Lung (tissue), 12 donors: ENCODE data around the gene MYO7A. TPM values are rescaled to one million over a fixed set of nuclear protein-coding genes. Genes with fewer than 3 reads are reported as not detected.

Experiments used
- ATAC-seq: fragments of 200-7000 bp; cut with Tn5 transposase; one replicate; pipeline ENCODE4 v1.9.1; 2020; ENCODE audit warnings: moderate number of reproducible peaks; ENCODE audit not compliant: insufficient read depth, low FRiP score
- DNase-seq, 3 donors: peaks; one replicate each; pipeline ENCODE4 v3.0.0-alpha.2; 2013 to 2017
- H3K27ac ChIP-seq, 2 donors: one replicate each; pipeline ENCODE4 v1.5.1; 2013; ENCODE audit warnings: mild to moderate bottlenecking in 2 of 2, moderate library complexity in 2 of 2, control low read depth in 1 of 2, inconsistent platforms in 1 of 2, low read depth in 1 of 2, low read length in 1 of 2
- H3K27me3 ChIP-seq, 3 donors: one replicate each; pipeline ENCODE4 v1.5.1; 2013; ENCODE audit warnings: low read length in 2 of 3; ENCODE audit not compliant: control insufficient read depth in 3 of 3, insufficient read depth in 3 of 3
- H3K36me3 ChIP-seq, 4 donors: one replicate each; pipeline ENCODE4 v1.5.1; 2013; ENCODE audit warnings: low read length in 4 of 4, mild to moderate bottlenecking in 1 of 4, moderate library complexity in 1 of 4; ENCODE audit not compliant: control insufficient read depth in 4 of 4, insufficient read depth in 4 of 4
- H3K4me1 ChIP-seq, 5 donors: one replicate each; pipeline ENCODE4 v1.5.1; 2013; ENCODE audit warnings: low read length in 5 of 5, mild to moderate bottlenecking in 2 of 5, moderate library complexity in 1 of 5; ENCODE audit not compliant: control insufficient read depth in 5 of 5, insufficient read depth in 5 of 5
- H3K4me3 ChIP-seq: one replicate; pipeline ENCODE4 v1.5.1; 2013; ENCODE audit warnings: mild to moderate bottlenecking, control low read depth, moderate library complexity
- H3K9ac ChIP-seq, 2 donors: one replicate each; pipeline ENCODE4 v1.5.1; 2013; ENCODE audit warnings: low read length in 2 of 2, control low read depth in 1 of 2; ENCODE audit not compliant: insufficient read depth in 1 of 2
- H3K9me3 ChIP-seq, 4 donors: one replicate each; pipeline ENCODE4 v1.5.1; 2013; ENCODE audit warnings: low read length in 3 of 4, mild to moderate bottlenecking in 1 of 4, moderate library complexity in 1 of 4; ENCODE audit not compliant: control insufficient read depth in 4 of 4, insufficient read depth in 3 of 4
- WGBS, 2 donors: extraction: QIAGEN DNeasy Blood & Tissue Kit; methylation state at CpG; one replicate each; pipeline ENCODE4 v1.1.7; 2013; 5-methylcytosine and 5-hydroxymethylcytosine counted together
- polyA plus RNA-seq, 2 donors: library from polyadenylated mRNA; stranded (reverse); fragments of 200-250 nt; gene quantifications; one replicate each; pipeline ENCODE4 v1.2.1, GENCODE V29; 2013
- total RNA-seq, 2 donors: library from RNA; depleted of rRNA in 1 of 2; stranded (reverse); fragments of >200 nt in 1 of 2; gene quantifications; one replicate each; pipeline ENCODE4 v1.2.1, GENCODE V29; 2014 to 2021
- TF ChIP-seq, protein P1 (sequence below): IDR thresholded peaks from 2 replicates; pipeline ENCODE4 v1.5.1; 2012; ENCODE audit warnings: mild to moderate bottlenecking; ENCODE audit errors: control extremely low read depth, extremely low read depth
- donor health status: control.
- donor health status: control.
- donor health status: Bipolar disorder and iron deficiency.
- donor health status: healthy.
- donor health status: DM: yes; HTN: yes; CAD: no.

Gene MYO7A
- total and polyA plus RNA-seq, 4 donors: 1.8 to 10.2 (median 6.3) TPM

DNA sequence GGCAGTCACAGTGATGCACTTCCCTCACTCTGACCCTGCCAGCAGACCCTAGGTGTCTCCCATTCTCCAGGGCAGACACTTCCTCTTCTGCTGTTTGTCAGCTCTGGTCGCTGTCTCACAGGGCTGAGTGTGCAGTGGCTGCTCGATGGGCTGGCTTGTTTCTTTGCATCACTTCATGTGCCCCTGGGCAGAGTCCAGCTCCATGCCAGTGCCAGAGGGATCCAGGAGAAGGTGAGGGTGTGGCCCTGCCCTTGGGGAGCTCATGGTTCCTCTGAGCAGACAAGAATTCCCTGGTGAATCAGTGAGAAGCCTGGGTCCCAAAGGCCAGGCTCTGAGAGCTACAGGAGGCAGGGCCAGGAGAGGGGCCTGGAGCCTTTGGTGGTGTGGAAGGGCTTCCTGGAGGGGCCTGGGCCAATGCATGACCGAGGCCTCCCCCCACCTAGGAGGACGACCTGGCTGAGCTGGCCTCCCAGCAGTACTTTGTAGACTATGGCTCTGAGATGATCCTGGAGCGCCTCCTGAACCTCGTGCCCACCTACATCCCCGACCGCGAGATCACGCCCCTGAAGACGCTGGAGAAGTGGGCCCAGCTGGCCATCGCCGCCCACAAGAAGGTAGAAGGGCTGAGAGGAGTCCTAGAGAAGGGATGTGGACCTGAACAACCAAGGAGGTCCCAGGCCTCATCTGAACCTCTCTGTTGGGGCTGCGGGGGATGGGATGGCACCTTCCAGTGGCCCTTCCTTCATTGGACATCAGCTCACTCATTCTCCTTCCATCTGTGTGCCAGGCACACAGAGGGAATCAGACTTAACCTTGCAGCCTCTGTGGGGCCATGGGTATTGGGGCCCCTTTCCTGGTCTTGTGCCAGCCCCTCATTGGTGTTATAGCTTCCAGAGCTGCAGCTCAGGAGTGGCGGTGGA is 66.1 kb downstream of the MYO7A start:
- Histone ChIP-seq H3K9ac (no peak overlapping the region), H3K27ac (no peak overlapping the region), H3K9me3 (no peaks in the 10 kb centered on the region), H3K4me3 (no peak overlapping the region), H3K4me1 (peaks cover 0 to 4% (median 0%) of the 10 kb centered on the region in 5 donors), H3K36me3 (no peaks in the 10 kb centered on the region), H3K27me3 (peaks cover 0 to 2% (median 0%) of the 10 kb centered on the region in 3 donors)
- DNase-seq (no peak), ATAC-seq (no peak)
- TF ChIP-seq, protein P1, sequence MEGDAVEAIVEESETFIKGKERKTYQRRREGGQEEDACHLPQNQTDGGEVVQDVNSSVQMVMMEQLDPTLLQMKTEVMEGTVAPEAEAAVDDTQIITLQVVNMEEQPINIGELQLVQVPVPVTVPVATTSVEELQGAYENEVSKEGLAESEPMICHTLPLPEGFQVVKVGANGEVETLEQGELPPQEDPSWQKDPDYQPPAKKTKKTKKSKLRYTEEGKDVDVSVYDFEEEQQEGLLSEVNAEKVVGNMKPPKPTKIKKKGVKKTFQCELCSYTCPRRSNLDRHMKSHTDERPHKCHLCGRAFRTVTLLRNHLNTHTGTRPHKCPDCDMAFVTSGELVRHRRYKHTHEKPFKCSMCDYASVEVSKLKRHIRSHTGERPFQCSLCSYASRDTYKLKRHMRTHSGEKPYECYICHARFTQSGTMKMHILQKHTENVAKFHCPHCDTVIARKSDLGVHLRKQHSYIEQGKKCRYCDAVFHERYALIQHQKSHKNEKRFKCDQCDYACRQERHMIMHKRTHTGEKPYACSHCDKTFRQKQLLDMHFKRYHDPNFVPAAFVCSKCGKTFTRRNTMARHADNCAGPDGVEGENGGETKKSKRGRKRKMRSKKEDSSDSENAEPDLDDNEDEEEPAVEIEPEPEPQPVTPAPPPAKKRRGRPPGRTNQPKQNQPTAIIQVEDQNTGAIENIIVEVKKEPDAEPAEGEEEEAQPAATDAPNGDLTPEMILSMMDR: no peak
- 90% methylated on average over 15 of the region's 15 CpGs for WGBS, 2 donors

DNA sequence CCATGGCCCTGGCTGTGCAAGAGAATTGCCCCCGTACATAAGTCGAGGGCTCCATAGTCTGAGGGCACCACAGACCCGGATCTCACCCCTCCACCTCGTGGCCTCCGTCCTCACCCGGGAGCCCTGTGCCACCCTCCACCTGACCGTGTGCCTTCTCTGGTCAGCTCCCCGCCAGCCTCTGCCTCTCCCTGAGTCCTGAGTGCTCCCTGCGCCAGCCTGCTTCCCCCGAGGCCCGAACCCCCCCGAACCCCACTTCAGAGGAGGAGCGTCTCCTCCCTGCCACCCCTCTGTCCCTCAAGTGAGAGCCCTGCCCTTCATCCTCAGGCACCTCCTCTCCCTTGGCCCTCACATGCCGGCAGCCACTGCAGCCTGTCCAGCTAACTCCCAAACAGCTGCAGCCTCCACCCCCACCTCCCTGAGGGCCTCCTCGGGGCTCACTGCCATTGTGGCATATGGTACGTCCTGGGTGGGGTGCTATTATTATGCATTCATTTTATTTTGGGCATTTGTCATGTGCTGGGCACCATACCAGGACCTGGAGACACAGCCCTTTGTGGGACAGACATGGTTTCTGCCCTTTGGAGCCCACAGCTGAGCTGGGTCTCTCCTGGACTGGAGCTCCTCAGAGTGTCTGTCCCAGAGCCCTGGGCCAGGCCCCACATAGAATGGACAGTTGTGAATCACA is 67.2 kb downstream of the MYO7A start:
- Histone ChIP-seq H3K27ac (no peak overlapping the region), H3K36me3 (no peaks in the 10 kb centered on the region), H3K27me3 (peaks cover 0 to 2% (median 0%) of the 10 kb centered on the region in 3 donors), H3K9ac (no peak overlapping the region), H3K4me1 (peaks cover 0 to 4% (median 0%) of the 10 kb centered on the region in 5 donors), H3K9me3 (no peaks in the 10 kb centered on the region), H3K4me3 (no peak overlapping the region)
- WGBS, 2 donors: 89 to 94% methylated on average over 16 of the region's 16 CpGs
- TF ChIP-seq, protein P1: no peak
- ATAC-seq (no peak), DNase-seq (no peak)

DNA sequence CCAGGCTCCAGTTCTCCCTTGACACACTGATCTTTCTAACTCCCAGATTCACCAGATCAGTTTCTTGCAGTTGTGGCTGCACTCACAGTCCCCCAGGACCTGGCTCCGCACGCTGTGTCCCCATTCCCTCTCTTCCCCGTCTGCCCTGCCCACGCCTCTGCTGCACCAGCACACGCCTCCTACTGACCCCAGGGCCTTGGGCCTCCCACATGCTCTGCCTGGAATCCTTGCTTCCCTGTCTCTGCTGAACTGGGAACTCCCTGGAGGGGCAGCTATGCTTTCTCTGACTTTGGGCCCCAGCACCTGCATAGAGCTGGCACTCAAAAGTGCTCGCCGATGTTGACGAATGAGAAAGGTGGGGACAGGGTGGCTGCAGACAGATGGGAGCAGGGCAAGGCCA is 68.9 kb downstream of the MYO7A start:
- 89 to 90% methylated on average over 8 of the region's 8 CpGs for WGBS, 2 donors
- TF ChIP-seq, protein P1: no peak
- H3K4me1 ChIP-seq: peaks cover 0 to 4% (median 0%) of the 10 kb centered on the region in 5 donors
- peaks cover 0 to 2% (median 0%) of the 10 kb centered on the region in 3 donors for H3K27me3 ChIP-seq
- DNase-seq (no peak), ATAC-seq (no peak)
- no peaks in the 10 kb centered on the region for H3K36me3 ChIP-seq
- H3K4me3 ChIP-seq: no peak overlapping the region
- no peak overlapping the region for H3K27ac ChIP-seq
- H3K9ac ChIP-seq: no peak overlapping the region
- no peaks in the 10 kb centered on the region for H3K9me3 ChIP-seq
